ENCODE results near the gene RIPK4.

The RIPK4 gene

GRCh38 chr21:41751611-41752011 lies 15.2 kb downstream of the RIPK4 start:
- DNase-seq, result no peak

DNA sequence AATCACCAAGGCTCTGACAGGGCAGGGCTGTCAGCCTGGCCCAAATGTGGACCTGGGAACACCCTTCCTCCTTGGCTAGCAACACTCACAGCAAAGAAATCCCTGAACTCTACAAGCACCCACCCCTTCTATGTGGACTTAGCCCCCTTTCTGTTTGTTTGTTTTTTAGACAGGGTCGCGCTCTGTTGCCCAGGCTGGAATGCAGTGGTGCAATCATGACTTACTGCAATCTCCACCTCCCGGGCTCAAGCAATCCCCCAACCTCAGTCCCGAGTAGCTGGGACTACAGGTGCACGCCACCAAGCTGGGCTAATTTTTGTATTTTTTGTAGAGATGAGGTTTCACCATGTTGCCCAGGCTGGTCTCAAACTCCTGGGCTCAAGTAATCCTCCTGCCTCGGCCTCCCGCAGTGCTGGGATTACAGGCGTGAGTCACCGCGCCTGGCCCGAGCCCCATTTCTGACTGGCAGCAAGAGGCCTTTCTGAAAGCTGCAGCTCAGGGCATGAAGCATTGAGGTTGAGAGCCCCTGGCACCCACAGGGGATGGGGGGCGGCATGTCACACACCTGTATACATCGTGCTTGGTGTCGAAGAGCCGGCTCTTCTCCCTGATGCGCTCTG lies 16.2 kb downstream of the RIPK4 start:
- no peak for DNase-seq

GRCh38 chr21:41750051-41750450 lies 16.8 kb downstream of the RIPK4 start:
- DNase-seq, result no peak

DNA sequence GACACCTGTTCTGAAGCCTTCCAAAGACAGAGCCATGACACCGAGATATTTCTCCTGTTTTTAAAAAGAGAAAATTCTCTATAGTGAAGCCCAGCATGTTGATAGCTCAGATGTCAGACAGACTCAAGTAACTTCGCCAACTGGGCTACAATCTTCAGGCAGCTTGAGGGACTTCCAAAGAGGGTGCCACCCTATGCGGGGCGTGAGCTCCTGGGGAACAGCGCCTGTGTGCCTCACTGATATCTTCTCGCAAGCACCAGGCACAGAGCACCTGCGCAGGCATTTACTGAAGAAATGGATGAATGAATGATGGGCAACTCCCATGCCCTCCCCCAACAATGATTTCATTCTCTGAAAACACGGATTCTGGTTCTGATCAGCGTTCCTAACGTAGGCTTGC lies 17.6 kb downstream of the RIPK4 start:
- DNase-seq, result no peak

DNA sequence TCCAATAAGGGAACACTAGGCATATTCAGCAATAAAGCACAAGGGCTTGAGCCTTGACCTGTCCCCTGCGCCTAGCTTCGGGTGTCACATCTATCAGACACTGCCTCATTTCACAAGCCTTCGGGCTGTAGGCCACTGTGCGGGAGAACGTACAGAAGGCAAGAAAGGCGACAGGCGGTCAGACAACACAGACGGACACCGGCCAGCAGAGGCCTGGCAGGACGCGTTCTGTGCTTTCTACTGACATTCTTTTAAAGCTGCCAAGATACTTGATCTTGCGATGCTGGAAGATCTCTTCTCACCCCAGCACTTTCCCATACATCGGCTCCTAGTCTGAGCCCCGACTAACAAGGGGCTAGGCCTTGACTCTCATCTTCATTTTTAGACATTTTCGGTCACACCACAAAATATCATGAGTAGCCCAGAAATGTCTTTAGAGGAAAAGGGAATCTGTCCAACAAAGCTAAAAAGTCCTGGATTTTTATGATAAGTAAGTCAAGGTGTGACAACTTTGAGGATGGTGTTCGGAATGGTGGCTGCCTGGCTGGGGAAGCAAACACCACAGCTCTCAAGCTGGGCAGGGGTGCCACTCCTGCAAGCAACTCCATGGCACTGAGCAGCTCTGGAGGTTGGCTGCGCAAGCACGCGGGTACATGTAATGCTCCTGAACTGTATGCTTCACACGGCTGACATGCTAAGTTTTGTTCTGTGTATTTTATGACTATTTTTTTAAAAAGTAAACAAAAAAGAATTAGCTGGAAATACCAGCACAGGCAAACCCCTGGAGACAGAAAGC lies 18.7 kb downstream of the RIPK4 start:
- no peak for DNase-seq

GRCh38 chr21:41746744-41747006 lies 20.2 kb downstream of the RIPK4 start:
- DNase-seq, result no peak

GRCh38 chr21:41745971-41746743 lies 20.7 kb downstream of the RIPK4 start:
- no peak for DNase-seq

DNA sequence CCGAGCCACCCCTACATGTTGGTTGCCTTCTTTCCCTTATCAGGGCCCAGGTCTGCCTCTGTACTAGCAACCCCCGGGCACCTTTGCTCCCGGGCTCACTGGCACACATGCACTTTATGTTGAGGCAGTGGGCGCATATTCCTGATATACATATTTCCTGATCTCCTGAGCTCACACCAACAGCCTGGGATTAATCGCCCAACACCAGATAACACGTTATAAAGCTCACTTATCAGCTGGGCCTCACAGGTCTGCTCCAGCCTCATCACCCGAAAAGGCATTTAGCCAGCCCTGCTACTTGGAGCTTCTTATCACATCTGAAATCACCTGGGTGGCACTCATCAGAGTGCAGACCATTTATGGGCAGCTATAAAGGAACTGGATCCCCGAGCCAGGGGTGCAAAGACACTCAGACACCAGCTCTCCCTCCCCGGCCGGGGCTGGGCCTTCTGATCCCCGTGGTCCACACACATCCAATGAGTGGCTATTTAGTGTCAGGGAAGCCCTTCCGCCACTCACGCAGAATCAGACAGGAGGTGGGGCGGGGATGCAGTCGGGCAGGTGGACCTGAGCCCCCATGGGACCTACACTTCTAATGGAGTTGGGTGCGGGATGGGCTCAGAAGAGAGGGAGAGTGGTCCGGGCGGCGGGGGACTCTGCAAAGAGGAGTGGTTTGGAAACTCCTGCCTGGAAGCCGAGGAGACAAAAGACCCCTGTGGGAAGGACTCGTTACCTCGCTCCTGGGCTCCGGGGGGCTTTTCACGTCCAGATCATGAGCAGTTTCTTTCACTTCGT lies 21.6 kb downstream of the RIPK4 start:
- no peak for DNase-seq

DNA sequence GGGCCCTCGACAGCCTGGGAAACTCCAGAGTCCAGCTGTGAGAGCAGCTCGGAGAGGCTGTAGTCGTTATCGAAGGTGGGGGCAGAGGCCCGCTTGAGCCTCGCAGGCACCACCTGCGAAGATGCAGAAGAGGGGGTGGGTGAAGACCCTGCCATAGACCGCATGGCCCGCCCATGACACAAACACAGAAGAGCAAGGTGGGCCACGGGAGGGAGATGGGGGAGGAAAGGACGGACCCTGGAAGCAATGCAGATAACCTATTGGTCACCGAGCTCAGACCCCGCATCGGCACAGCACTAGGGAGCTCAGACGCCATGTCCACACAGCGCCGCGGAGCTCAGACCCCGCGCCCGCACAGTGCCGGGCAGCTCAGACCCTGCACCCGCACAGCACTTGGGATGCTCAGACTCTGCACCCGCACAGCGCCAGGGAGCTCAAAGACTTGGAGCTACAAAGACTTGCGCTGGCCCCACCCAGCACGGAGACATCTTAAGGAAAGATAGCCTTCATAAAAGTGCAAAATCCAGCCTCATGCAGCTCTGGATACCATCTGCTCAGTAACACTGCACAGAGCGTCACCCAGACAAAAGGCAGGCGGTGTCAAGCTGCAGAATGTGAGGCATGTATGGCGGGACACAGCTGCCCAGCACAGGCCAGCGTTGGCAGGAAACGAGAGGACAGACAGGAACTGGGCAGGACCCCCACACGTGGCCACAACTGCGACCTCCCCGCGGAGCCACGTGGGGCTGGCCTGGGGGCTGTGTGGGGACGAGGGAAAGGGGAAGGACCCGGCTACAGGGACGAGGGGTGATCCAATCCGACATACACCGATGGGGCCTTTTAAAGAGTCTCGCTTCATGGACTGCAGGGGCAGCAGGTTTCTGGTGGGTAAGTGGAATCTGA lies 22.6 kb downstream of the RIPK4 start:
- DNase-seq, result no peak

GRCh38 chr21:41743321-41744027 lies 23.4 kb downstream of the RIPK4 start:
- no peak for DNase-seq

DNA sequence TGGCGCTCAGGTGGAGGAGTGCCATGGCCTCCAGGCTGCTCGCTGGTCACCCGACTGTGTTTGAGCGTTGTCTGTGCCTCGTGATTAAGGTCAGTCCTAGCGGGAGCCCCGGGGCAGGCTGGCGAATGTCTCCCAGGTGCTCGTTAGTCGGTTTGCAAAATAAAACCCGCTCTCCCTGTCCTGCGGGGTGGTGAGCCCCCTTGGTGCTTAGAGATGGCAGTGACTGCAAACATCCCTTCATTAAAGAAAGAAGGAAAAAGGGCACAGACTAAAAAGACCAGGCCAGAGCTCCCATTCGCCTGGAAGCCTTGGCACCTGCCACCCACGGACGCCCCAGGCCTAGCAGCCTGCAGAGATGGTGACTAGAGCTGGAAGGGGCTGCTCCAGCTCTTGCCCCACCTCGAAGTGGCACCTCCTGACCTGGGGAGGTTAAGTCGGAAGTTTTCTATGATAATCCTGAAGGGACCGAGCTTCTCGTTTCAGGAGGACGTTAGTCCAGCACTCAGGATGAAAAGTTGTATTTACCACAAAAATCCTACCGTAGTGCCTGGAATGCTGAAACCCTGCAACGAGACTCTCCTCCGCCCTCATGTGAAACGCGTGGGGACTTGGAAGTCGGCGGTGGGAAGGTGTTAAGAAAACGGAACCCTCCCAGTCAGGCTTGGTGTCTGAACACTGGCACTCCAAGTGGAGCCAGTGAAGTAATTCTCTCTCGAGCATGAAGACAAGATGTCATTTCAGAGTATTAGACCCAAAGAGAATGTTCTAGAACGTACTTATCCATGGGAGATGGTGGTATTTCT lies 24.6 kb downstream of the RIPK4 start:
- no peak for DNase-seq

DNA sequence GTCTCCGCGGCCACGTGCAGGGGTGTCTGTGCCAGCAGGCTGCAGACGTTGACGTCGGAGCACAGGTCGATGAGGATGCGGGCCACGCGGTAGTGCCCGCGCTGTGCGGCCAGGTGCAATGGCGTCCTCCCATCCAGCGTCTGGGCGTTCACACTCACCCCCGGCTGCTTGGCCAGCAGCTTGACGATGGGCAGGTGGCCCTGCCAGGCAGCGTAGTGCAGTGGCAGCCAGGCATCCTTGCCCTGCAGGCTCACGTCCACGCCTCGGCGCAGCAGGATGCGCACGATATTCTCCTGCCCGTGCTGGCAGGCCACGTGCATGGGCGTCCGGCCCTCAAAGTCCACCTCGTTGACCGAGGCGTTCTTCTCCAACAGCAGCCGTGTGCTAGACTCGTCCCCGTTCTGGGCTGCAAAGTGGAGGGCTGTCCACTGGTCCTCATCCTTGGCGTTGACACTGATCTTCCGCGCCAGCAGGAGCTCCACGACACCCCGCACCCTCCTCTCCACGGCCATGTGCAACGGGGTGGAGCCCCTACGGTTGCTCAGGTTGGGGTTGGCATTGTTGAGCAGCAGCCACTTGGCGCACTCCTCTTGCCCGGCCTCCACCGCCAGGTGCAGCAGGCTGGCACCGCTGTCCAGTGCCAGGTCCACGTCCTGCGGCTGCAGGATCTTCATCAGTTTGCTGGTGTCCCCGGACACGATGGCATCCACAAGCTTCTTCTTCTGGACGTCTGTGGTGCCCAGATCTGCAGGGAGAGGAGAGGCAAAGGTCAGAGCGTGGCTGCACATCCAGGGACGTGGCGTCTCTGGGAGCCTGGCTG lies 25.4 kb downstream of the RIPK4 start:
- DNase-seq, result no peak

DNA sequence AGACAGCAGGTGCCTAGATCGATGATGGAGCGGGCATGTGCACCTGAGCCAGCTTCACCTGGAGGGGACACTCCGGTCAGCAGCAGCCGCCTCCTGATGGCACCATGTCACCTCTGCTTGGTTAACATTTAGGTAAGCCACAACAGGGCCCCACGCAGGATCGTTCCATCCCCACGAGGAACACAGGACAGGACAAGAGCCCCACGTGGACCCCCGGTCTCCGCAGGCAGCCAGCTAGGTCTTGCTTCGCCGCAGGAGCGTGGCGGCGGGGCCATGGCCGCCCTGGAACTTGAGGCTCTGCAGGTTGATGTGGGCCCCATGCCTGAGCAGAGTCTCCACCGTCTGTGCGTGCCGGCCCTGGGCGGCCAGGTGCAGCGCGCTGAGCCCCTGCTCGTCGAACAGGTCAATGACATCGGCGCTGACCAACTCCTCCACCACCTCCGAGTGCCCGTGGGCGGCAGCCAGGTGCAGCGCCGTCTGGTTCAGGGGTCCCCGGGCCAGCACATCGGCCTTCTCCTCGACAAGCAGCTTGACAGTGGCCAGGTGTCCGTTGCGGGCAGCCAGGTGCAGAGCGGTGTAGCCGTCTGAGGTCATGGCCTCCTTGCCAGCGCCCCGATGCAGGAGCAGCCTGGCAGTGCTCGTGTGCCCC lies 26.1 kb downstream of the RIPK4 start:
- no peak for DNase-seq

GRCh38 chr21:41739936-41740335 lies 26.9 kb downstream of the RIPK4 start:
- DNase-seq, result no peak

DNA sequence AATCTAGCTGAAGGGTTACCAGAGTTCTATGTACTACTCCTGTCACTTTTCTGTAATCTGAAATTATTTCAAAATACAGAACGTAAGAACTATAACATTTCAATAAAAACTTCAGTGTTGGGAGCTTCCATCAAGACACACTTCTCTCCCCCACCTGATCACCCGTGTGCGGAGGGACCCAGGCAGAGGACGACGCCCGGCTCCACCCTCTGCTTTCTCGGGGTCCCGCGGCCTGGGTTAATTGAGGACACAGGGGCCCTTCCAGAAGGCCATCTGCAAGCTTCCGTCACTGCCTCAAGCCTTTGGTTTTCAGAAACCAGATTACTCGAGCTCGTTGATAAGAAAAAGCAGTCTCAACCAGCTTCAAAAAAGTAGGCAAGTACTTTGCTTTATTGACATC lies 27.8 kb downstream of the RIPK4 start:
- DNase-seq, result no peak

DNA sequence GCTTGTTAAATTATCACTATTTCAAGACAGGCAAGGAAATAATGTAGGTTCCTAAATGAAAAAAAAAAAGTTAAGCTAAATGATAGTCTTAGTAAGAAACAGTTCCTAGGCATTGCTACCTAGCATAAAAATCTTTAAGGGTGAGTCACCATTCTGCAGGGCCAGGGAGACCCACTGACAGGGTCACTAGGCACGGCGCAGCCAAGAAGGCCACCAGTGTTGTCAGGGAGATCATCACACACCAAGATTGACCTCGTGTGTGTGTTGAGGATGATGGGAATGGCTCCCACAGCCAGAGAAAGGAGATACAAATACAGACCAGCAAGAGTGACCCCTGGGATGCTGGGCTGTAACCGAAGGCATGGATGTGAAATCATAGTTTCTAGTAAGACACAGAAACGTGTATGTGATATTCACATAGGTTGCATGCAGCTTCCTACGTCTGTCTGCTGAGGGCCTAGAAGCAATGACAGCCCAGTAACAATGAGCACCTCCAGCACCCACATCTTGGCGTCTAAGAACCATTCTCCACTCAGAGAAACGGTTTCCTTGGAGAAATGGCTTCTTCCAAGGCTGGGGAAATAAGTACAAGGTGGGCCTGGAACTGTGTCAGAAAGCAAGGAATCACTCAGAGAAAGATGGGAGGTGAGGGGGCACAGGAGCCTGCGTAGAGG lies 29.1 kb downstream of the RIPK4 start:
- no peak for DNase-seq

GRCh38 chr21:41736423-41736822 lies 30.4 kb downstream of the RIPK4 start:
- DNase-seq, result no peak

DNA sequence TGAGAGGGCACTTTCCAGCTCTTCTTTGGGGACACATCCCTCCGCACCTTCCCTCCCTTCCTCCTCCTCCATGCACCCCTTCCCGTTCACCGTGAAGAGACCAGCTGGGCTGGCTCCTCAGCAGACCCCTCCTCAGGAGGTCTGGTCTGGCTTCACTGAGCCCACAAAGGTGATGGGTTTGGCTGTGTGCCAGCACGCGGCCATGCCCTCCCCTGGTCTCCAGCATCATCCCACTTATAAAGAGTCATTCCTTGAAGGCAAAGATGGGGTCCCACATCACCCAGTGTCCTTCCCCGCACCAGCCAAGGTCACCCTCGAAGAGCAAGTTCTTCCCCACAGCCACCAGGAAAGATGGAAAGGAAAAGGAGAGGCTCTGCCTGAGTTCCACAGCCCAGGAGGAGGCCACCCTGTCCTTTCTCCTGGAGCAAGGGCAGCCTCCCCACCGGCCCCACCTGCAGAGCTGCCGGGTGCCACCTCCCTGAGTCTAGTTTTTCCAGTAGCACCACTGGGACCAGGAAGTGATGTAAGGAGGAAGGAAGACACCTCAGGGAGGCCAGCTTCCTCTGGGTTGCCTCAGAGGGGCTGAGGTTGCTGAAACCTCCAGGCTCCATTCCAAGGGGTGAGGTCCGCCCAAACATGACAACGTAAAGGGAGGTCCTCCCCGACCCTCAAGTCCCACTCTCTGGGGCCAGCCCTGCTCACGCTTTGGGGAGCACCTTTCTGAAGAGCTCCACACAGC lies 32.7 kb downstream of the RIPK4 start:
- DNase-seq, result no peak

Data from NCI-H1092 treated with DMSO at 0.1 percent for 48 hours (cell line).